ENCODE measurements around the gene SLC6A16. TPM values are rescaled to one million over a fixed set of nuclear protein-coding genes. Genes with fewer than 3 reads are reported as not detected.

Gene SLC6A16
- 1.5 and 1.7 TPM in 2 replicates for total RNA-seq (2021; fragmentation: NEBNext Ultra II Directional; extraction: Animal tissue kit (Norgen Biotek cat#: 25700))
- 0.93 and 1.1 TPM in 2 replicates for polyA plus RNA-seq (2011; rRNA removed)
- 0.85 TPM for polyA plus RNA-seq (2011; cell fraction: cytosol; rRNA removed)
- 2.5 TPM for polyA plus RNA-seq (2011; cell fraction: nucleus; rRNA removed)
- polyA plus RNA-seq (2012, experiment 1 of 2): 0.86 to 1.9 TPM (median 1.6 TPM) in 4 replicates
- polyA plus RNA-seq (2012, experiment 2 of 2): 1.1 TPM
- 0.39 TPM for polyA plus RNA-seq (2013, experiment 1 of 2)
- polyA plus RNA-seq (2013, experiment 2 of 2): 0.59 TPM
- polyA minus RNA-seq (2011; rRNA and poly(A)+ RNA removed): 1.1 and 1.3 TPM in 2 replicates
- polyA minus RNA-seq (2011; cell fraction: cytosol; rRNA and poly(A)+ RNA removed): 0.95 TPM
- 2.7 TPM for polyA minus RNA-seq (2011; cell fraction: nucleus; rRNA and poly(A)+ RNA removed)
- long read RNA-seq, experiment 1, partial matches to known transcripts: 0 of 1 reads
- long read RNA-seq, experiment 1, other reads (novel, unspliced or antisense): 1 of 1 reads
- long read RNA-seq, experiment 2: 0 reads

DNA sequence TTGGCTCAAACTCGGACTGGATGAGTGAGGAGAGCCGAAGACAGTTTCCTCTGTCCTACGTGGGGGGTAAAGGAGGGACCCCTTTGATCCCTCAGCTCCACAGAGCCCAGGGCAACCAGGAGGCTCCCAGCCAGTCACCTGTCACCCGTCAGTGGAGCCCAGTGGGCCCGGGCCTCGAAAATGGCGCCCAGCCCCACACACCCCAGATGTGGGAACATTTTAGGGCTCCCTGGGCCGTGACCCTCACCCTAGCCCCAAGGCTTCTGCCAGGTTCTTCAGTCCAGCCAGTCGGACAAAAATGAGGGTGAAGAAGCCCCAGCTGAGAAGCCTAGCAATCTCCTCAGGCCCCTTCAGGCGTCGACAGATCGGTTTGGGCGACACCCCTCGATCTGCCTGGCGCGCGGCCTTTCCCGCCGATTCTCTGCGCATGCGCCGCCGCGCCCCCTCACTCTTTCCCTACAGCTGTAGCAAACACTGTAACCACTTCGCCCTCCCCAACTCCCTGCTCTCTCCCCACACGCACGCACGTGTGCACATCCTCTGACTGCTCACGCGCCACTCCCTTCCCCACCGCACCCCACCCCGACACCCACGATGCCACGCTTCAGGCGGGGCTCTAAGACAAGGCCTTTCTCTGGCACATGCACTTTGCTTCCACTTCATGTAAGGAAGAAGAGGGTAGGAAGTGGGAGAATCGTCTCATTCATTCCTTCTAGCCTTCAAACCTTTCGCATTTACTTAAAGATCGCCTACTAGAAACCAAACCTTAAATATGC, at the start of gene SLC6A16:
TSS of gene SLC6A16 (minus strand) at position 391 of the 776 bp plus-strand sequence. CDS start 13,844 bp downstream, outside the sequence.
- Histone ChIP-seq H3K27ac (ENCODE audit: low read depth, low read length) (no peak within 1 kb of the TSS), H3K4ac (replicated peaks; ENCODE audit: insufficient read length, low read depth, low read length) (no peak within 1 kb of the TSS), H2BK120ac (replicated peaks; ENCODE audit: low read depth, low read length) (no peak within 1 kb of the TSS), H3K79me2 (ENCODE audit: control insufficient read depth in 1 of 2, insufficient read depth in 2 of 2, low read length in 2 of 2) (no peaks in the 10 kb centered on the region), H3K4me2 (ENCODE audit: insufficient read depth in 1 of 2, low read depth in 2 of 2, low read length in 2 of 2) (no peak within 1 kb of the TSS), H3K4me1 (replicated peaks in 1 of 4; ENCODE audit: control insufficient read depth in 3 of 4, insufficient read depth in 4 of 4, low read length in 3 of 4) (no peaks in the 10 kb centered on the region), H2AK5ac (ENCODE audit: low read depth, low read length) (no peak within 1 kb of the TSS), H3K4me3 (ENCODE audit: extremely low read depth in 1 of 4, insufficient read depth in 2 of 4, low read depth in 3 of 4, low read length in 4 of 4) (no peak within 1 kb of the TSS), H2AFZ (ENCODE audit: low read length) (no peak within 1 kb of the TSS), H4K91ac (replicated peaks; ENCODE audit: insufficient read length, low read length) (no peak within 1 kb of the TSS), H3K36me3 (ENCODE audit: control insufficient read depth in 2 of 4, insufficient read depth in 4 of 4, low read length in 3 of 4) (0 out of 8 replicates have a peak, but pooled peaks cover 0 to under 1% (median 0%) of the 10 kb centered on the region in 4 experiments), H3K9me3 (ENCODE audit: insufficient read depth in 2 of 2, low read depth in 1 of 2, low read length in 1 of 2) (peaks cover 0 to 3% of the 10 kb centered on the region in 2 experiments; a peak in 2 of 4 replicates), H3K27me3 (replicated peaks in 1 of 4; ENCODE audit: control insufficient read depth in 3 of 4, extremely low read depth in 1 of 4, insufficient read depth in 3 of 4, low read length in 3 of 4) (no peaks in the 10 kb centered on the region; a peak in 1 of 7 replicates), H2BK5ac (ENCODE audit: low read depth, low read length) (no peak within 1 kb of the TSS), H4K5ac (ENCODE audit: insufficient read length, low read depth, low read length) (no peak within 1 kb of the TSS), H3K14ac (ENCODE audit: insufficient read length) (peak within 1 kb of the TSS; percentile 28), H3K9ac (replicated peaks in 1 of 4; ENCODE audit: extremely low read depth in 1 of 4, low read depth in 3 of 4, low read length in 3 of 4) (no peak within 1 kb of the TSS), H3K18ac (ENCODE audit: extremely low read depth, low read length) (no peak within 1 kb of the TSS), H2BK15ac (ENCODE audit: low read length) (no peak within 1 kb of the TSS), H3K79me1 (ENCODE audit: low read depth, low read length) (no peaks in the 10 kb centered on the region), H4K20me1 (replicated peaks in 1 of 2; ENCODE audit: control insufficient read depth in 1 of 2, insufficient read depth in 2 of 2, low read length in 2 of 2) (no peaks in the 10 kb centered on the region), H3K23me2 (ENCODE audit: low read depth, low read length) (no peaks in the 10 kb centered on the region), H4K8ac (ENCODE audit: extremely low read depth, insufficient read depth, low read length) (no peak within 1 kb of the TSS; the same call in 1 of the 2 replicates), H2BK20ac (ENCODE audit: low read length) (no peak within 1 kb of the TSS), H2BK12ac (ENCODE audit: low read depth, low read length) (no peak within 1 kb of the TSS), H3K23ac (ENCODE audit: insufficient read length) (no peak within 1 kb of the TSS), H3K56ac (replicated peaks; ENCODE audit: insufficient read length, low read depth, low read length) (no peak within 1 kb of the TSS)
- CTCF ChIA-PET (ENCODE audit: partially characterized antibody): interaction anchor here (1.1 to 3.1 kb wide), 6 partner anchors 23 to 98 kb away, joined by 3 to 11 read pairs (median 6); no protein-coding TSS in a partner anchor
- WGBS, 2 experiments (ENCODE audit: extremely low coverage in 1 of 2, insufficient coverage in 1 of 2, insufficient read length in 1 of 2, insufficient replicate concordance in 2 of 2, low coverage in 1 of 2, low lambda C conversion rate in 2 of 2, missing lambda C conversion rate in 1 of 2): 90% methylated on average over 31 of the region's 38 CpGs; no CpG with 5 or more reads in 1 of the 2 experiments
- DNase-seq (ENCODE audit: low read depth in 1 of 2, low spot score in 2 of 2) (peak in 1 of 2 experiments; percentile 34), FAIRE-seq (no peak)
- POLR2A ChIA-PET (ENCODE audit: partially characterized antibody): interaction anchor here (0.6 to 1.4 kb wide), 3 partner anchors 14 to 128 kb away, joined by 3 to 4 read pairs (median 3); no protein-coding TSS in a partner anchor
- TF ChIP-seq FOSL1 (IDR thresholded peaks at IDR 0.05; ENCODE audit: insufficient read depth, low read depth, low read length) (no peak), BACH1 (IDR thresholded peaks at IDR 0.05; ENCODE audit: low read length) (no peak), BRCA1 (IDR thresholded peaks at IDR 0.05; ENCODE audit: low read depth, low read length) (no peak), SIRT6 (IDR thresholded peaks at IDR 0.05; ENCODE audit: low read length) (no peak), SRF (IDR thresholded peaks at IDR 0.05; ENCODE audit: low read depth, low read length) (no peak), HDAC6 (IDR thresholded peaks at IDR 0.05; ENCODE audit: low read depth, low read length) (no peak), RBBP5 (IDR thresholded peaks at IDR 0.05; ENCODE audit: borderline replicate concordance, low read depth, low read length) (no peak)
- TF ChIP-seq, protein P1, sequence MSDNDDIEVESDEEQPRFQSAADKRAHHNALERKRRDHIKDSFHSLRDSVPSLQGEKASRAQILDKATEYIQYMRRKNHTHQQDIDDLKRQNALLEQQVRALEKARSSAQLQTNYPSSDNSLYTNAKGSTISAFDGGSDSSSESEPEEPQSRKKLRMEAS (IDR thresholded peaks at IDR 0.05): peak; percentile 53; the same call in 1 of the 2 replicates
- TF ChIP-seq, protein P2, sequence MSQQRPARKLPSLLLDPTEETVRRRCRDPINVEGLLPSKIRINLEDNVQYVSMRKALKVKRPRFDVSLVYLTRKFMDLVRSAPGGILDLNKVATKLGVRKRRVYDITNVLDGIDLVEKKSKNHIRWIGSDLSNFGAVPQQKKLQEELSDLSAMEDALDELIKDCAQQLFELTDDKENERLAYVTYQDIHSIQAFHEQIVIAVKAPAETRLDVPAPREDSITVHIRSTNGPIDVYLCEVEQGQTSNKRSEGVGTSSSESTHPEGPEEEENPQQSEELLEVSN (IDR thresholded peaks at IDR 0.05): peak; percentile 93

Data from H1 (cell line).